ENCODE results near the gene SSC5D. TPM values are rescaled to one million over a fixed set of nuclear protein-coding genes. Genes with fewer than 3 reads are reported as not detected.

Gene SSC5D
- total and polyA plus RNA-seq, 9 of the 15 experiments (the other 6 are each of a cell fraction or from before 2014, with no cell fraction given): 0.04 to 0.71 (median 0.14) TPM; not detected in 2

- intact Hi-C loops (cut with micrococcal nuclease): loop anchor here (10.0 kb wide), 1 partner anchor 353 kb away; the partner anchor contains the start of gene TNNI3
- peak; percentile 32 for TF ChIP-seq BHLHE40 (IDR thresholded peaks at IDR 0.05; ENCODE audit: low read length)
- 0 out of 2 replicates have a peak, but pooled peaks have one; percentile 14 for TF ChIP-seq FOSL1 (tag; conservative IDR thresholded peaks at IDR 0.05)
- no peak for TF ChIP-seq ZNF77 (CRISPR knock-in tag; IDR thresholded peaks at IDR 0.05)
- TF ChIP-seq CHD2 (IDR thresholded peaks at IDR 0.05; ENCODE audit: low read depth, low read length): no peak
- TF ChIP-seq TCF3 (CRISPR knock-in tag; IDR thresholded peaks at IDR 0.05): peak; percentile 69
- TF ChIP-seq XRCC3 (IDR thresholded peaks at IDR 0.05): no peak
- TF ChIP-seq CBX1 (IDR thresholded peaks at IDR 0.05; ENCODE audit: low read depth): no peak
- TF ChIP-seq CBFA2T3 (IDR thresholded peaks at IDR 0.05): peak; percentile 83
- TF ChIP-seq, protein P1, sequence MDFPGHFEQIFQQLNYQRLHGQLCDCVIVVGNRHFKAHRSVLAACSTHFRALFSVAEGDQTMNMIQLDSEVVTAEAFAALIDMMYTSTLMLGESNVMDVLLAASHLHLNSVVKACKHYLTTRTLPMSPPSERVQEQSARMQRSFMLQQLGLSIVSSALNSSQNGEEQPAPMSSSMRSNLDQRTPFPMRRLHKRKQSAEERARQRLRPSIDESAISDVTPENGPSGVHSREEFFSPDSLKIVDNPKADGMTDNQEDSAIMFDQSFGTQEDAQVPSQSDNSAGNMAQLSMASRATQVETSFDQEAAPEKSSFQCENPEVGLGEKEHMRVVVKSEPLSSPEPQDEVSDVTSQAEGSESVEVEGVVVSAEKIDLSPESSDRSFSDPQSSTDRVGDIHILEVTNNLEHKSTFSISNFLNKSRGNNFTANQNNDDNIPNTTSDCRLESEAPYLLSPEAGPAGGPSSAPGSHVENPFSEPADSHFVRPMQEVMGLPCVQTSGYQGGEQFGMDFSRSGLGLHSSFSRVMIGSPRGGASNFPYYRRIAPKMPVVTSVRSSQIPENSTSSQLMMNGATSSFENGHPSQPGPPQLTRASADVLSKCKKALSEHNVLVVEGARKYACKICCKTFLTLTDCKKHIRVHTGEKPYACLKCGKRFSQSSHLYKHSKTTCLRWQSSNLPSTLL (IDR thresholded peaks at IDR 0.05): no peak
- peak; percentile 42; the same call in 1 of the 2 replicates for TF ChIP-seq ZNF175 (CRISPR knock-in tag; IDR thresholded peaks at IDR 0.05; ENCODE audit: low read depth)
- TF ChIP-seq DMBX1 (CRISPR knock-in tag; IDR thresholded peaks at IDR 0.05; ENCODE audit: borderline replicate concordance): no peak
- TF ChIP-seq JUND (IDR thresholded peaks at IDR 0.05; ENCODE audit: borderline replicate concordance, low read depth, low read length): peak; percentile 59
- no peak for TF ChIP-seq JUND (tag; IDR thresholded peaks at IDR 0.05; ENCODE audit: borderline replicate concordance, low read depth, low read length)
- TF ChIP-seq CREM (IDR thresholded peaks at IDR 0.05; ENCODE audit: low read depth): peak; percentile 33; the same call in 1 of the 2 replicates
- 0 out of 2 replicates have a peak, but pooled peaks have one; percentile 17 for TF ChIP-seq ETV1 (tag; conservative IDR thresholded peaks at IDR 0.05; ENCODE audit: low read depth)
- no peak for TF ChIP-seq ZNF668 (CRISPR knock-in tag; IDR thresholded peaks at IDR 0.05)
- no peak for TF ChIP-seq LEF1 (IDR thresholded peaks at IDR 0.05)
- TF ChIP-seq HNRNPL (IDR thresholded peaks at IDR 0.05; ENCODE audit: low read depth, low read length): no peak
- peak; percentile 42; the same call in 1 of the 2 replicates for TF ChIP-seq NCOR1 (IDR thresholded peaks at IDR 0.05)
- no peak for TF ChIP-seq BMI1 (IDR thresholded peaks at IDR 0.05; ENCODE audit: low read length)
- peak in 1 of 2 experiments; percentile 33; a peak in 1 of 4 replicates for TF ChIP-seq KDM1A (IDR thresholded peaks at IDR 0.05)
- TF ChIP-seq HCFC1 (IDR thresholded peaks at IDR 0.05; ENCODE audit: low read depth, low read length): no peak
- TF ChIP-seq CBFA2T2 (conservative IDR thresholded peaks at IDR 0.05): peak; percentile 69
- peak; percentile 76 for TF ChIP-seq TFAP4 (CRISPR knock-in tag; IDR thresholded peaks at IDR 0.05; ENCODE audit: borderline replicate concordance)
- TF ChIP-seq CTBP1 (IDR thresholded peaks at IDR 0.05; ENCODE audit: borderline replicate concordance): 0 out of 2 replicates have a peak, but pooled peaks have one; percentile 16
Measured at GRCh38 chr19:55508120-55508519, 19.9 kb downstream of the SSC5D start.

More at GRCh38 chr19:55508120-55508519, 19.9 kb downstream of the SSC5D start:
- Histone ChIP-seq H3K9me1 (ENCODE audit: control insufficient read depth, insufficient read depth, low read length) (no peaks in the 10 kb centered on the region), H3K27me3 (ENCODE audit: control insufficient read depth in 2 of 2, insufficient read depth in 2 of 2, low read length in 2 of 2) (peaks cover 6 to 18% of the 10 kb centered on the region in 2 experiments; a peak in 3 of 5 replicates), H3K9me3 (replicated peaks; ENCODE audit: control insufficient read depth, insufficient read depth, low read depth, low read length) (no peaks in the 10 kb centered on the region; the same call in 1 of the 2 replicates), H3K4me3 (no peak overlapping the region), H3K4me2 (ENCODE audit: insufficient read depth, low read length) (no peak overlapping the region), H3K79me2 (ENCODE audit: control insufficient read depth, insufficient read depth, low read length) (no peaks in the 10 kb centered on the region), H3K4me1 (replicated peaks in 1 of 2; ENCODE audit: control insufficient read depth in 2 of 2, insufficient read depth in 2 of 2, low read length in 2 of 2) (peaks cover 12 to 22% of the 10 kb centered on the region in 2 experiments), H3K9ac (ENCODE audit: insufficient read depth in 1 of 2, low read depth in 2 of 2, low read length in 2 of 2) (peak overlapping the region in 1 of 2 experiments; percentile 50; a peak in 1 of 4 replicates), H2AFZ (ENCODE audit: low read depth, low read length) (no peak overlapping the region), H4K20me1 (replicated peaks; ENCODE audit: control insufficient read depth, insufficient read depth, low read length) (no peaks in the 10 kb centered on the region; the same call in 1 of the 2 replicates), H3K27ac (ENCODE audit: extremely low read depth, low read depth, low read length) (no peak overlapping the region), H3K36me3 (ENCODE audit: control insufficient read depth, insufficient read depth, low read length) (no peaks in the 10 kb centered on the region)
- FAIRE-seq (no peak), DNase-seq (ENCODE audit: extremely low read depth in 1 of 4, low spot score in 3 of 4) (peak in 1 of 4 experiments; percentile 34), ATAC-seq (no peak)
- POLR2A ChIA-PET: interaction anchor here (0.7 to 1.2 kb wide), 2 partner anchors 108 kb away, joined by 3 to 4 read pairs; no protein-coding TSS in a partner anchor
- no TSS peak for BruUV-seq (replicated peaks)
- WGBS (ENCODE audit: insufficient coverage, low coverage, missing lambda C conversion rate): 0% methylated on average over 10 of the region's 10 CpGs
- in situ Hi-C loops (cut with MboI): no loop called here
- CTCF ChIA-PET (ENCODE audit: low intra/inter-chr PET ratio): no interaction called here
